K562 (cell line): Measurements from ENCODE around the gene LDB2.

Experiments used
- ARNT ChIP-seq, 2 experiments: fragments of 450-650 bp; IDR thresholded peaks; 2 replicates each; pipeline ENCODE4 v1.6.1; 2016; ENCODE audit warnings: mild to moderate bottlenecking in 1 of 2
- CTCF ChIP-seq, 3 experiments: IDR thresholded peaks in 2 of 3; conservative IDR thresholded peaks in 1 of 3; 2 replicates each; pipeline ENCODE4 v1.5.1; 2011 to 2012; ENCODE audit warnings: low read length in 3 of 3, mild to moderate bottlenecking in 3 of 3, control low read depth in 2 of 3, improper control_type of control experiment in 1 of 3, inconsistent platforms in 1 of 3, low read depth in 1 of 3, mixed read lengths in 1 of 3, moderate library complexity in 1 of 3; ENCODE audit not compliant: insufficient read depth in 2 of 3
- ESRRA ChIP-seq: fragments of 450-650 bp; IDR thresholded peaks from 2 replicates; pipeline ENCODE4 v1.6.1; 2014; ENCODE audit warnings: low read depth, mild to moderate bottlenecking, moderate library complexity, borderline replicate concordance
- GABPB1 ChIP-seq: sonication (generic); formaldehyde crosslinking; IDR thresholded peaks from 2 replicates; pipeline ENCODE4 v1.8.0; 2022; ENCODE audit warnings: mild to moderate bottlenecking, missing genetic modification reagents
- HNRNPLL ChIP-seq: fragments of 200-400 bp; formaldehyde crosslinking; IDR thresholded peaks from 2 replicates; pipeline ENCODE4 v1.6.1; 2017; ENCODE audit warnings: low read length, low read depth, mild to moderate bottlenecking; ENCODE audit not compliant: poor library complexity, severe bottlenecking
- KDM4B ChIP-seq, 2 experiments: fragments of 450-650 bp in 1 of 2; sonication (generic) in 1 of 2; IDR thresholded peaks; 2 replicates each; pipeline ENCODE4 v1.6.1; 2016 to 2017; ENCODE audit warnings: borderline replicate concordance in 2 of 2, antibody characterized with exemption in 1 of 2, low read depth in 1 of 2, mild to moderate bottlenecking in 1 of 2
- MAFK ChIP-seq: IDR thresholded peaks from 2 replicates; pipeline ENCODE4 v1.6.1; 2011; ENCODE audit warnings: low read length, improper control_type of control experiment
- MCM7 ChIP-seq, 2 experiments: fragments of 450-650 bp; IDR thresholded peaks; 2 replicates each; pipeline ENCODE4 v1.6.1; 2016 to 2018
- POLR2A ChIP-seq: fragments of 450-650 bp; conservative IDR thresholded peaks from 2 replicates; pipeline ENCODE4 v1.6.1; 2016
- RBM39 ChIP-seq: fragments of 200-400 bp; formaldehyde crosslinking; optimal IDR thresholded peaks from 2 replicates; pipeline ENCODE3; 2018; ENCODE audit warnings: low read depth, low read length
- SMC3 ChIP-seq: conservative IDR thresholded peaks from 2 replicates; pipeline ENCODE4 v1.6.1; 2011; ENCODE audit warnings: low read depth, low read length, improper control_type of control experiment; ENCODE audit not compliant: insufficient read depth
- SP1 ChIP-seq: sonication (generic); formaldehyde crosslinking; IDR thresholded peaks from 2 replicates; pipeline ENCODE4 v1.8.1; 2022; ENCODE audit warnings: mild to moderate bottlenecking, missing genetic modification reagents
- ZSCAN29 ChIP-seq: fragments of 450-650 bp; IDR thresholded peaks from 2 replicates; pipeline ENCODE4 v1.6.1; 2017

GRCh38 chr4:16897991-16898827 is at the start of gene LDB2:
- no peak for TF ChIP-seq SMC3
- no peak for TF ChIP-seq MAFK
- TF ChIP-seq SP1 (CRISPR knock-in tag) = no peak
- TF ChIP-seq HNRNPLL = no peak
- TF ChIP-seq GABPB1 = no peak
- no peak for TF ChIP-seq POLR2A
- no peak for TF ChIP-seq ESRRA
- TF ChIP-seq MCM7 (IDR thresholded peaks at IDR 0.05) = no peak
- TF ChIP-seq RBM39 = no peak
- TF ChIP-seq ZSCAN29 = no peak
- no peak for TF ChIP-seq ARNT (IDR thresholded peaks at IDR 0.05)
- TF ChIP-seq KDM4B (IDR thresholded peaks at IDR 0.05; ENCODE audit: borderline replicate concordance in 2 of 2, low read depth in 1 of 2) = no peak
- no peak for TF ChIP-seq CTCF (IDR thresholded peaks at IDR 0.05 in 2 of 3, conservative IDR thresholded peaks at IDR 0.05 in 1 of 3; ENCODE audit: insufficient read depth in 2 of 3, low read depth in 1 of 3, low read length in 3 of 3)
